GM21367 (cell line): ENCODE measurements around the gene CORO2B.

Experiments
- ATAC-seq: cut with Tn5 transposase; IDR thresholded peaks from one replicate; pipeline ENCODE4 v1.9.1; 2021; ENCODE audit not compliant: unreplicated experiment

CORO2B gene

GRCh38 chr15:68626283-68626682, 47.5 kb downstream of the CORO2B start:
- ATAC-seq = no peak

- ATAC-seq = no peak
These were observed 47.9 kb downstream of the CORO2B start for GRCh38 chr15:68626739-68627138.

- ATAC-seq = no peak
These were observed 48.7 kb downstream of the CORO2B start for GRCh38 chr15:68627476-68627875.

GRCh38 chr15:68627995-68628394, 49.2 kb downstream of the CORO2B start:
- no peak for ATAC-seq

- ATAC-seq = no peak
These were observed 50.9 kb downstream of the CORO2B start for GRCh38 chr15:68629519-68630210.

GRCh38 chr15:68630211-68630555, 51.4 kb downstream of the CORO2B start:
- ATAC-seq = no peak

- no peak for ATAC-seq
These were observed 52.0 kb downstream of the CORO2B start for GRCh38 chr15:68630836-68631235.

- no peak for ATAC-seq
These were observed 52.8 kb downstream of the CORO2B start for GRCh38 chr15:68631601-68632051.

GRCh38 chr15:68632101-68632500, 53.3 kb downstream of the CORO2B start:
- ATAC-seq = no peak

- no peak for ATAC-seq
These were observed 54.7 kb downstream of the CORO2B start for GRCh38 chr15:68633231-68634121.

- ATAC-seq = no peak
These were observed 55.3 kb downstream of the CORO2B start for GRCh38 chr15:68634122-68634482.

- no peak for ATAC-seq
These were observed 55.7 kb downstream of the CORO2B start for GRCh38 chr15:68634531-68634930.

GRCh38 chr15:68635141-68635540, 56.3 kb downstream of the CORO2B start:
- ATAC-seq = no peak

- no peak for ATAC-seq
These were observed 57.5 kb downstream of the CORO2B start for GRCh38 chr15:68636256-68636655.

GRCh38 chr15:68637767-68638404, 59.1 kb downstream of the CORO2B start:
- ATAC-seq = no peak

- ATAC-seq = no peak
These were observed 60.2 kb downstream of the CORO2B start for GRCh38 chr15:68638953-68639515.

GRCh38 chr15:68639926-68640600, 61.3 kb downstream of the CORO2B start:
- ATAC-seq = no peak

GRCh38 chr15:68640791-68641331, 62.1 kb downstream of the CORO2B start:
- ATAC-seq = no peak

GRCh38 chr15:68641376-68641775, 62.6 kb downstream of the CORO2B start:
- no peak for ATAC-seq

GRCh38 chr15:68642491-68642845, 63.7 kb downstream of the CORO2B start:
- no peak for ATAC-seq
